Measurements from ENCODE around the gene C3orf62. TPM values are rescaled to one million over a fixed set of nuclear protein-coding genes. Genes with fewer than 3 reads are reported as not detected.
A peak's percentile ranks its signal among the peaks of the same experiment; 100 is the strongest.
"Not testable (repeated sequence)": the region's sequence is repeated elsewhere in the genome, so short reads cannot be mapped to it uniquely, and the experiment has no call there.

The C3orf62 gene
- total RNA-seq, 3 donors from 2014 or later (not counting 1 experiment from before 2014, with no cell fraction given): 8.8 to 12.7 (median 10.8) TPM

GRCh38 chr3:49244581-49245205 is 32.3 kb downstream of the C3orf62 start:
- H3K4me3 ChIP-seq (ENCODE audit: low read length): no peak overlapping the region
- H3K27me3 ChIP-seq (ENCODE audit: control insufficient read depth, insufficient read depth, low read length): no peaks in the 10 kb centered on the region
- no peaks in the 10 kb centered on the region for H3K4me1 Mint-ChIP-seq
- no peaks in the 10 kb centered on the region for H3K9me3 ChIP-seq (ENCODE audit: control insufficient read depth, insufficient read depth, low read length)
- intact Hi-C loops (cut with micrococcal nuclease): no loop called here
- ATAC-seq: no peak
- no peak overlapping the region for H3K4me3 Mint-ChIP-seq
- no peaks in the 10 kb centered on the region for H3K4me1 ChIP-seq (ENCODE audit: control insufficient read depth, insufficient read depth, low read length)
- H3K27ac ChIP-seq (ENCODE audit: low read length): no peak overlapping the region
- H3K9me3 Mint-ChIP-seq: no peaks in the 10 kb centered on the region
- DNase-seq: no peak
- H3K27me3 Mint-ChIP-seq (ENCODE audit: low read depth in 2 of 2): peaks cover 0 to 2% of the 10 kb centered on the region in 2 donors
- 81% methylated on average over 1 of the region's 1 CpG for WGBS (ENCODE audit: insufficient coverage)
- no peaks in the 10 kb centered on the region for H3K36me3 Mint-ChIP-seq
- TF ChIP-seq, protein P1, sequence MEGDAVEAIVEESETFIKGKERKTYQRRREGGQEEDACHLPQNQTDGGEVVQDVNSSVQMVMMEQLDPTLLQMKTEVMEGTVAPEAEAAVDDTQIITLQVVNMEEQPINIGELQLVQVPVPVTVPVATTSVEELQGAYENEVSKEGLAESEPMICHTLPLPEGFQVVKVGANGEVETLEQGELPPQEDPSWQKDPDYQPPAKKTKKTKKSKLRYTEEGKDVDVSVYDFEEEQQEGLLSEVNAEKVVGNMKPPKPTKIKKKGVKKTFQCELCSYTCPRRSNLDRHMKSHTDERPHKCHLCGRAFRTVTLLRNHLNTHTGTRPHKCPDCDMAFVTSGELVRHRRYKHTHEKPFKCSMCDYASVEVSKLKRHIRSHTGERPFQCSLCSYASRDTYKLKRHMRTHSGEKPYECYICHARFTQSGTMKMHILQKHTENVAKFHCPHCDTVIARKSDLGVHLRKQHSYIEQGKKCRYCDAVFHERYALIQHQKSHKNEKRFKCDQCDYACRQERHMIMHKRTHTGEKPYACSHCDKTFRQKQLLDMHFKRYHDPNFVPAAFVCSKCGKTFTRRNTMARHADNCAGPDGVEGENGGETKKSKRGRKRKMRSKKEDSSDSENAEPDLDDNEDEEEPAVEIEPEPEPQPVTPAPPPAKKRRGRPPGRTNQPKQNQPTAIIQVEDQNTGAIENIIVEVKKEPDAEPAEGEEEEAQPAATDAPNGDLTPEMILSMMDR (IDR thresholded peaks at IDR 0.05): no peak
- H3K27ac Mint-ChIP-seq: no peak overlapping the region
- no peaks in the 10 kb centered on the region for H3K36me3 ChIP-seq (ENCODE audit: control insufficient read depth, insufficient read depth, low read length)

DNA sequence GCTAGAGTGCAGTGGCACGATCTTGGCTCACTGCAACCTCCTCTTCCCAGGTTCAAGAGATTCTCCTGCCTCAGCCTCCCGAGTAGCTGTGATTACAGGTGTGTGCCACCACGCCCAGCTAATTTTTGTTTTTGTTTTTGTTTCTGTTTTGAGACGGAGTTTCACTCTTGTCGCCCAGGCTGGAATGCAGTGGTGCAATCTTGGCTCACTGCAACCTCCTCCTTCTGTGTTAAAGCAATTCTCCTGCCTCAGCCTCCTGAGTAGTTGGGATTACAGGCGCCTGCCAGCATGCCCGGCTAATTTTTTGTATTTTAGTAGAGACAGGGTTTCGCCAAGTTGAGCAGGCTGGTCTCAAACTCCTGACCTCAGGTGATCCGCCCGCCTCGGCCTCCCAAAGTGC is 36.9 kb downstream of the C3orf62 start:
- ATAC-seq; H3K4me3 ChIP-seq (ENCODE audit: low read length); H3K9me3 ChIP-seq (ENCODE audit: control insufficient read depth, insufficient read depth, low read length); H3K36me3 Mint-ChIP-seq; H3K4me3 Mint-ChIP-seq; H3K27ac ChIP-seq (ENCODE audit: low read length); H3K27ac Mint-ChIP-seq; DNase-seq; H3K4me1 Mint-ChIP-seq; H3K9me3 Mint-ChIP-seq; intact Hi-C loops (cut with micrococcal nuclease); H3K36me3 ChIP-seq (ENCODE audit: control insufficient read depth, insufficient read depth, low read length); H3K27me3 ChIP-seq (ENCODE audit: control insufficient read depth, insufficient read depth, low read length); H3K27me3 Mint-ChIP-seq (ENCODE audit: low read depth in 2 of 2); H3K4me1 ChIP-seq (ENCODE audit: control insufficient read depth, insufficient read depth, low read length): not testable (repeated sequence)
- WGBS (ENCODE audit: insufficient coverage): 94% methylated on average over 11 of the region's 11 CpGs

GRCh38 chr3:49238274-49239127 is 38.5 kb downstream of the C3orf62 start:
- no peak overlapping the region for H3K4me3 ChIP-seq (ENCODE audit: low read length)
- TF ChIP-seq, protein P1 (IDR thresholded peaks at IDR 0.05): no peak
- DNase-seq (no peak), ATAC-seq (peak in 1 of 3 donors; percentile 35)
- H3K36me3 ChIP-seq (ENCODE audit: control insufficient read depth, insufficient read depth, low read length): no peaks in the 10 kb centered on the region
- 60% methylated on average over 9 of the region's 9 CpGs for WGBS (ENCODE audit: insufficient coverage)
- H3K4me1 ChIP-seq (ENCODE audit: control insufficient read depth, insufficient read depth, low read length): peaks cover 4% of the 10 kb centered on the region
- no peaks in the 10 kb centered on the region for H3K4me1 Mint-ChIP-seq
- peaks cover 15% of the 10 kb centered on the region for H3K9me3 ChIP-seq (ENCODE audit: control insufficient read depth, insufficient read depth, low read length)
- H3K27ac Mint-ChIP-seq: no peak overlapping the region
- peak overlapping the region; percentile 52 for H3K27ac ChIP-seq (ENCODE audit: low read length)
- H3K4me3 Mint-ChIP-seq: no peak overlapping the region
- no peaks in the 10 kb centered on the region for H3K27me3 ChIP-seq (ENCODE audit: control insufficient read depth, insufficient read depth, low read length)
- intact Hi-C loops (cut with micrococcal nuclease): no loop called here
- peaks cover 0 to 5% of the 10 kb centered on the region in 2 donors for H3K9me3 Mint-ChIP-seq
- no peaks in the 10 kb centered on the region for H3K36me3 Mint-ChIP-seq
- peaks cover 0 to 2% of the 10 kb centered on the region in 2 donors for H3K27me3 Mint-ChIP-seq (ENCODE audit: low read depth in 2 of 2)

DNA sequence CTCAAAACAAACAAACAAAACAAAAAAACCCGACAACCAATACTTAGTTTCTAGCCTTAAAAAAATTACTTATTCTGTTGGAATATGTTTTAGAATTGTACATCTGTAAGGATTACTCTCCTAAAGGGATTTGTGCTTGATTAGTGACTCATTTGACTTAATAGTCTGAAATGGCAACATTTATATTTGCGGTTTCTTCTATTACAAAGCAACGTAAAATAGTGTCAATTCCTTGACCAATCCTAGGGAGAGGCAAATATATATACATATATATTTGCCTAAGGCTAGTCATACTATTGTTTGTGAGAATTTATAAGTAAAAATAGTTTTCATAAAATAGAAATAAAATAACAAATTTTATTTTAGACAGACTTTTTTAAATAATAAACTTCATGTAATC is 39.7 kb downstream of the C3orf62 start:
- no peak for DNase-seq
- Mint-ChIP-seq H3K9me3 (peaks cover 0 to 5% of the 10 kb centered on the region in 2 donors), H3K4me1 (no peaks in the 10 kb centered on the region), H3K4me3 (no peak overlapping the region), H3K27ac (no peak overlapping the region), H3K36me3 (peaks cover 8% of the 10 kb centered on the region), H3K27me3 (ENCODE audit: low read depth in 2 of 2) (peaks cover 0 to 6% of the 10 kb centered on the region in 2 donors)
- H3K4me3 ChIP-seq (ENCODE audit: low read length): no peak overlapping the region
- H3K4me1 ChIP-seq (ENCODE audit: control insufficient read depth, insufficient read depth, low read length): peaks cover 4% of the 10 kb centered on the region
- peaks cover 24% of the 10 kb centered on the region for H3K9me3 ChIP-seq (ENCODE audit: control insufficient read depth, insufficient read depth, low read length)
- intact Hi-C loops (cut with micrococcal nuclease): no loop called here
- H3K27ac ChIP-seq (ENCODE audit: low read length): no peak overlapping the region
- WGBS (ENCODE audit: insufficient coverage): no CpG with 5 or more reads among the region's 3 CpGs
- no peaks in the 10 kb centered on the region for H3K36me3 ChIP-seq (ENCODE audit: control insufficient read depth, insufficient read depth, low read length)
- ATAC-seq: no peak
- TF ChIP-seq, protein P1 (IDR thresholded peaks at IDR 0.05): no peak
- no peaks in the 10 kb centered on the region for H3K27me3 ChIP-seq (ENCODE audit: control insufficient read depth, insufficient read depth, low read length)
